Suprapubic skin (tissue), 4 donors: Measurements from ENCODE around the gene UVRAG. TPM values are rescaled to one million over a fixed set of nuclear protein-coding genes. Genes with fewer than 3 reads are reported as not detected.

ENCODE experiments used
- DNase-seq, 2 donors: peaks; one replicate each; pipeline ENCODE4 v3.0.0-alpha.2; 2019; ENCODE audit warnings: low spot score in 2 of 2
- H3K27ac ChIP-seq: fragments of 200-600 bp; sonication (generic); one replicate; pipeline ENCODE4 v1.5.1; 2019
- H3K27me3 ChIP-seq: fragments of 200-600 bp; sonication (generic); one replicate; pipeline ENCODE4 v1.5.1; 2019
- H3K36me3 ChIP-seq: fragments of 200-600 bp; sonication (generic); one replicate; pipeline ENCODE4 v1.5.1; 2019
- H3K4me1 ChIP-seq: fragments of 200-600 bp; sonication (generic); one replicate; pipeline ENCODE4 v1.5.1; 2019
- H3K4me3 ChIP-seq: fragments of 200-600 bp; sonication (generic); one replicate; pipeline ENCODE4 v1.5.1; 2019; ENCODE audit warnings: mild to moderate bottlenecking
- H3K9me3 ChIP-seq: fragments of 200-600 bp; sonication (generic); one replicate; pipeline ENCODE4 v1.5.1; 2019
- CTCF ChIP-seq, 2 donors: fragments of 200-600 bp in 1 of 2; fragments of 450-650 bp in 1 of 2; sonication (generic) in 1 of 2; IDR thresholded peaks; one replicate each; pipeline ENCODE4 v1.5.1; 2016 to 2019; ENCODE audit warnings: antibody characterized with exemption in 2 of 2, mild to moderate bottlenecking in 1 of 2, moderate library complexity in 1 of 2
- EP300 ChIP-seq: sonication (generic); formaldehyde crosslinking; IDR thresholded peaks from one replicate; pipeline ENCODE4 v1.6.1; 2017; ENCODE audit warnings: antibody characterized with exemption
- POLR2A ChIP-seq, 2 donors: fragments of 450-650 bp; IDR thresholded peaks; one replicate each; pipeline ENCODE4 v1.6.1; 2017; ENCODE audit warnings: antibody characterized with exemption in 2 of 2, mild to moderate bottlenecking in 2 of 2, moderate library complexity in 2 of 2
- POLR2AphosphoS5 ChIP-seq, 3 donors: sonication (generic); formaldehyde crosslinking; IDR thresholded peaks; one replicate each; pipeline ENCODE4 v1.6.1; 2017; ENCODE audit warnings: antibody characterized with exemption in 3 of 3
- WGBS: methylation state at CpG from one replicate; pipeline ENCODE4 v1.1.5; 2018; 5-methylcytosine and 5-hydroxymethylcytosine counted together
- total RNA-seq, 4 donors: library from RNA; depleted of rRNA; stranded (reverse); fragments of >200 nt; gene quantifications; one replicate each; pipeline ENCODE4 v1.1.0, GENCODE V29; 2016

Gene UVRAG
- total RNA-seq, 4 donors from 2014 or later, result 17.5 to 30.0 (median 22.1) TPM

- Histone ChIP-seq H3K27ac (no peak overlapping the region), H3K4me3 (no peak overlapping the region), H3K27me3 (no peaks in the 10 kb centered on the region), H3K9me3 (no peaks in the 10 kb centered on the region), H3K36me3 (no peaks in the 10 kb centered on the region), H3K4me1 (peaks cover 6% of the 10 kb centered on the region)
- 81% methylated on average over 1 of the region's 1 CpG for WGBS
- no peak for DNase-seq
- no peak for TF ChIP-seq POLR2AphosphoS5 (IDR thresholded peaks at IDR 0.05)
- TF ChIP-seq POLR2A (IDR thresholded peaks at IDR 0.05), result no peak
- no peak for TF ChIP-seq CTCF (IDR thresholded peaks at IDR 0.05)
- TF ChIP-seq EP300, result no peak
Observed at GRCh38 chr11:75996523-75997442, 181.8 kb downstream of the UVRAG start.

GRCh38 chr11:76004400-76004799 lies 189.4 kb downstream of the UVRAG start:
- Histone ChIP-seq H3K36me3 (peaks cover 36% of the 10 kb centered on the region), H3K27ac (no peak overlapping the region), H3K4me3 (no peak overlapping the region), H3K4me1 (no peaks in the 10 kb centered on the region), H3K27me3 (no peaks in the 10 kb centered on the region), H3K9me3 (no peaks in the 10 kb centered on the region)
- 92% methylated on average over 3 of the region's 3 CpGs for WGBS
- no peak for DNase-seq
- no peak for TF ChIP-seq POLR2A (IDR thresholded peaks at IDR 0.05)
- no peak for TF ChIP-seq EP300
- TF ChIP-seq POLR2AphosphoS5 (IDR thresholded peaks at IDR 0.05), result no peak
- no peak for TF ChIP-seq CTCF (IDR thresholded peaks at IDR 0.05)

DNA sequence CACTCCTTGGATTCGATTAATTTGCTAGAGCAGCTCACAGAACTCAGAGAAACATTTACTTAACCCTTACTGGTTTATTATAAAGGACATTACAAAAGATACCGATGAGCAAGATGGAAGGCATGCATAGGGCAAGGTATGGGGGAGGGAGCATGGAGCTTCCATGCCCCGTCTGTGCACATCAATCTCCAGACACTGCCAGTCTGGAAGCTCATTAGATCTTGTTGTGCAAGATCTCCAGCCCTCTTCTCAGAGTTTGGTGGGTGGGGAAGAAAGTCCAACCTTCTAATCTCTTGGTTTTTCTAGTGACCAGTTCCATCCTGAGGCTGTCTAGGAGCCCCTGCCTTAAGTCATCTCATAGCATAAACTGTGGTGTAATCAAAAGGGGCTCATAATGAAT lies 190.7 kb downstream of the UVRAG start:
- Histone ChIP-seq H3K4me1 (no peaks in the 10 kb centered on the region), H3K36me3 (peaks cover 40% of the 10 kb centered on the region), H3K27ac (no peak overlapping the region), H3K9me3 (no peaks in the 10 kb centered on the region), H3K4me3 (no peak overlapping the region), H3K27me3 (no peaks in the 10 kb centered on the region)
- 89% methylated on average over 3 of the region's 3 CpGs for WGBS
- TF ChIP-seq POLR2AphosphoS5 (IDR thresholded peaks at IDR 0.05) (no peak), CTCF (IDR thresholded peaks at IDR 0.05) (no peak)
- no peak for DNase-seq

- DNase-seq, result no peak
- TF ChIP-seq CTCF (IDR thresholded peaks at IDR 0.05), result no peak
- TF ChIP-seq EP300, result no peak
- no peak for TF ChIP-seq POLR2A (IDR thresholded peaks at IDR 0.05)
- TF ChIP-seq POLR2AphosphoS5 (IDR thresholded peaks at IDR 0.05), result no peak
- 95% methylated on average over 2 of the region's 2 CpGs for WGBS
- Histone ChIP-seq H3K36me3 (peaks cover 46% of the 10 kb centered on the region), H3K4me1 (no peaks in the 10 kb centered on the region), H3K27me3 (no peaks in the 10 kb centered on the region), H3K27ac (no peak overlapping the region), H3K4me3 (no peak overlapping the region), H3K9me3 (no peaks in the 10 kb centered on the region)
Observed at GRCh38 chr11:76007166-76007565, 192.2 kb downstream of the UVRAG start.

GRCh38 chr11:76008474-76008873 lies 193.5 kb downstream of the UVRAG start:
- no peak overlapping the region for H3K27ac ChIP-seq
- DNase-seq, result no peak
- no peak overlapping the region for H3K4me3 ChIP-seq
- H3K4me1 ChIP-seq, result no peaks in the 10 kb centered on the region
- H3K27me3 ChIP-seq, result no peaks in the 10 kb centered on the region
- 93% methylated on average over 2 of the region's 2 CpGs for WGBS
- H3K9me3 ChIP-seq, result no peaks in the 10 kb centered on the region
- peaks cover 46% of the 10 kb centered on the region for H3K36me3 ChIP-seq
- no peak for TF ChIP-seq POLR2AphosphoS5 (IDR thresholded peaks at IDR 0.05)
- no peak for TF ChIP-seq POLR2A (IDR thresholded peaks at IDR 0.05)
- no peak for TF ChIP-seq CTCF (IDR thresholded peaks at IDR 0.05)
- TF ChIP-seq EP300, result no peak
